ENCODE results near the gene OR2AT4. TPM values are rescaled to one million over a fixed set of nuclear protein-coding genes. Genes with fewer than 3 reads are reported as not detected.

The OR2AT4 gene
- total and polyA plus RNA-seq, 2 experiments from 2014 or later, result not detected

DNA sequence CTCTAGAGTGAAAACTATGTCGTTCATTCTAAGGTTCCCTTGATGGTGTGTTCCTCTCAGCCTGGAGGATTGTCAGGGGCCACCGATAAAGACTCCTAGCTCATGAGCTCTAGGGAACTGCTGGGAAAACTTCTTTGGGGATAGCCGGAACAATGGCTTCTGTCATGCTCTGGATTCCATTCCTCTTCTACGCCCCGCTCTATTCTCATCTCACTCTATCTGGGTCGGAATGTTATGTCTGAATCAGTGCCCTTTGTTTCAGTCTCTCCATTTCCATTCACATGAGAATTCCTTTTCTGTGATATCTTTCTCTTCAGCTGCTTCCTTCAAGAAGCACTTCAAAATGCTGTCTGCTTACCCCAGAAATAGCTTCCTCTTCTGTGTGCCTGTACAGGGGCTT, 37.3 kb upstream of the OR2AT4 start:
- Histone ChIP-seq H3K36me3 (no peaks in the 10 kb centered on the region), H3K27ac (no peak overlapping the region), H3K4me3 (no peak overlapping the region), H3K27me3 (peaks cover 5% of the 10 kb centered on the region), H3K9me3 (ENCODE audit: low read depth) (no peaks in the 10 kb centered on the region), H3K4me1 (ENCODE audit: low read depth) (no peaks in the 10 kb centered on the region)
- TF ChIP-seq, protein P1, sequence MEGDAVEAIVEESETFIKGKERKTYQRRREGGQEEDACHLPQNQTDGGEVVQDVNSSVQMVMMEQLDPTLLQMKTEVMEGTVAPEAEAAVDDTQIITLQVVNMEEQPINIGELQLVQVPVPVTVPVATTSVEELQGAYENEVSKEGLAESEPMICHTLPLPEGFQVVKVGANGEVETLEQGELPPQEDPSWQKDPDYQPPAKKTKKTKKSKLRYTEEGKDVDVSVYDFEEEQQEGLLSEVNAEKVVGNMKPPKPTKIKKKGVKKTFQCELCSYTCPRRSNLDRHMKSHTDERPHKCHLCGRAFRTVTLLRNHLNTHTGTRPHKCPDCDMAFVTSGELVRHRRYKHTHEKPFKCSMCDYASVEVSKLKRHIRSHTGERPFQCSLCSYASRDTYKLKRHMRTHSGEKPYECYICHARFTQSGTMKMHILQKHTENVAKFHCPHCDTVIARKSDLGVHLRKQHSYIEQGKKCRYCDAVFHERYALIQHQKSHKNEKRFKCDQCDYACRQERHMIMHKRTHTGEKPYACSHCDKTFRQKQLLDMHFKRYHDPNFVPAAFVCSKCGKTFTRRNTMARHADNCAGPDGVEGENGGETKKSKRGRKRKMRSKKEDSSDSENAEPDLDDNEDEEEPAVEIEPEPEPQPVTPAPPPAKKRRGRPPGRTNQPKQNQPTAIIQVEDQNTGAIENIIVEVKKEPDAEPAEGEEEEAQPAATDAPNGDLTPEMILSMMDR (IDR thresholded peaks at IDR 0.05; ENCODE audit: low read depth, low read length), result no peak
- no peak for DNase-seq (ENCODE audit: low read depth in 1 of 2, low spot score in 1 of 2)

DNA sequence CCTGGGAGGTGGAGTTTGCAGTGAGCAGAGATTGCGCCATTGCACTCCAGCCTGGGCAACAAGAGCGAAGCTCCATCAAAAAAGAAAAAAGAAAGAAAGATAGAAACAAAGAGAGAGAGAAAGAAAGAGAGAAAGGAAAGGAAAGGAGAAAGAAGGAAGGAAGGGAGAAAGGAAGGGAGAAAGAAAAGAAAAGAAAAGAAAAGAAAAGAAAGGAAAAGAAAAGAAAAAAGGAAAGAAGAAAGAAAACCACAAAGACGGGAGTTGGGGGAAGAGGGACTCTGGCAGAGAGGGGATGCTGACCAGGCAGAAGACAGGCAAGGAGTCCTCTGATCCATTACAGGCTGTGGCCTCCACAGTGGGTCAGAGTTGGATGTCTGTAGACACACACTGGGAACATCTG, 35.4 kb upstream of the OR2AT4 start:
- H3K4me3 ChIP-seq, result no peak overlapping the region
- no peak overlapping the region for H3K27ac ChIP-seq
- no peaks in the 10 kb centered on the region for H3K4me1 ChIP-seq (ENCODE audit: low read depth)
- no peaks in the 10 kb centered on the region for H3K9me3 ChIP-seq (ENCODE audit: low read depth)
- H3K27me3 ChIP-seq, result peaks cover 4% of the 10 kb centered on the region
- no peak for DNase-seq (ENCODE audit: low read depth in 1 of 2, low spot score in 1 of 2)
- TF ChIP-seq, protein P1 (IDR thresholded peaks at IDR 0.05; ENCODE audit: low read depth, low read length), result no peak
- H3K36me3 ChIP-seq, result no peaks in the 10 kb centered on the region

DNA sequence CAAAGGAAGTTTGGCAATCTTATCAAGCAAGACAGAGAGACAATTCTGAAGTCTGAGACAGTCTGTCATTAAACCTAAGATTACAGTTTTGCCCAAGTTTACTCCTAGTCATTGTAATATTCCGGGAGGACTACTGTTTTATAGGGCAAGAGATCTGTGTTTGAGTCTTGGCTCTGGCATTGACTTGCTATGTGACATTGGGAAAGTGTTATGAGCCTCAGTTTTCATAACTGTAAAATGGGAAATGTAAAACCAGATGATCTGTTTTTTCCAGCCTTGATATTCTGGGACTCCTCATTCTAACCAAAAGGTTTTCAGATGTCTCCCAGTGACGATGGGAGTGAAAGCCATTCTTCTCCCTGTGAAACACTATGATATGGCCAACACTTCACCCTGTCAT, 29.9 kb upstream of the OR2AT4 start:
- Histone ChIP-seq H3K4me3 (no peak overlapping the region), H3K4me1 (ENCODE audit: low read depth) (no peaks in the 10 kb centered on the region)
- DNase-seq (ENCODE audit: low read depth in 1 of 2, low spot score in 1 of 2), result no peak

DNA sequence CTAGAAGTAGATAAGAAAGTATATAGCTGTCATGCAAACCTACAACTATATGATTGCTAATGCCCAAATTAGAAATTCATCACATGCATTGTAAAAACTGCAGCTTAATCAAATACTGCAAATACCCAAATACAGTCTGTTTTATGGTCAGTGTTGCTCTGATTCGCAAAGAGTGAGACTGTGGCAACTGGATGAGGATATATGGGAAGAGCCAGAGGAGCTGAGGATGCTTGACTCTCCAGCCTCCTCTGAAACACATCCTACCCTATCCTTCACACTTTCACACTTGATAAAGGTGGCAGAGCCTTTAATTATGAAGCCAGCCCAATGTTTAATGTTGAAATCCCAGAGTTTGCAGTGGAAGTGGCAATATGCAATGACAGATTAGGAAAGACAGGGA, 21.9 kb upstream of the OR2AT4 start:
- DNase-seq (ENCODE audit: low read depth in 1 of 2, low spot score in 1 of 2), result no peak
- H3K27me3 ChIP-seq, result no peaks in the 10 kb centered on the region
- no peaks in the 10 kb centered on the region for H3K36me3 ChIP-seq
- no peak overlapping the region for H3K27ac ChIP-seq
- no peaks in the 10 kb centered on the region for H3K9me3 ChIP-seq (ENCODE audit: low read depth)
- H3K4me1 ChIP-seq (ENCODE audit: low read depth), result no peaks in the 10 kb centered on the region
- no peak overlapping the region for H3K4me3 ChIP-seq
- TF ChIP-seq, protein P1 (IDR thresholded peaks at IDR 0.05; ENCODE audit: low read depth, low read length), result no peak

More for the DNA sequence above, 29.9 kb upstream of the OR2AT4 start:
- no peaks in the 10 kb centered on the region for H3K27me3 ChIP-seq
- H3K36me3 ChIP-seq, result no peaks in the 10 kb centered on the region
- no peak overlapping the region for H3K27ac ChIP-seq
- no peaks in the 10 kb centered on the region for H3K9me3 ChIP-seq (ENCODE audit: low read depth)
- TF ChIP-seq, protein P1 (IDR thresholded peaks at IDR 0.05; ENCODE audit: low read depth, low read length), result no peak

DNA sequence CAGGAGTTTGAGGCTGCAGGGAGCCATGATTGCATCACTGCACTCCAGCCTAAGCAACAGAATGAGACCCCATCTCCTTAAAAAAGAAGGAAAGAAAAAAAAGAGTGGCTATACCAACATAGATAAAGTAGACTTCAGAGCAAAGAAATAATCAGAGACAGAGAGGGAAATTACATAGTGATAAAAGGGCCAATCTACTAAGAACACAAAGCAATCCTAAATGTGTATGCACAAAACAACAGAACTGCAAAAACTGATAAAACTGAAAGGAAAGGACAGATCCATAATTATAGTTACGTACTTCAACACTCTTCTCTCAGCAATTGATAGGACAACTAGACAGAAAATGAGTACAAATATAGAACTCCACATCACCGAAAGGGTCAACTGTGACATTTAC, 17.8 kb upstream of the OR2AT4 start:
- no peaks in the 10 kb centered on the region for H3K4me1 ChIP-seq (ENCODE audit: low read depth)
- no peaks in the 10 kb centered on the region for H3K36me3 ChIP-seq
- no peak overlapping the region for H3K27ac ChIP-seq
- TF ChIP-seq, protein P1 (IDR thresholded peaks at IDR 0.05; ENCODE audit: low read depth, low read length), result no peak
- H3K27me3 ChIP-seq, result no peaks in the 10 kb centered on the region
- H3K4me3 ChIP-seq, result no peak overlapping the region
- DNase-seq (ENCODE audit: low read depth in 1 of 2, low spot score in 1 of 2), result no peak
- no peaks in the 10 kb centered on the region for H3K9me3 ChIP-seq (ENCODE audit: low read depth)

DNA sequence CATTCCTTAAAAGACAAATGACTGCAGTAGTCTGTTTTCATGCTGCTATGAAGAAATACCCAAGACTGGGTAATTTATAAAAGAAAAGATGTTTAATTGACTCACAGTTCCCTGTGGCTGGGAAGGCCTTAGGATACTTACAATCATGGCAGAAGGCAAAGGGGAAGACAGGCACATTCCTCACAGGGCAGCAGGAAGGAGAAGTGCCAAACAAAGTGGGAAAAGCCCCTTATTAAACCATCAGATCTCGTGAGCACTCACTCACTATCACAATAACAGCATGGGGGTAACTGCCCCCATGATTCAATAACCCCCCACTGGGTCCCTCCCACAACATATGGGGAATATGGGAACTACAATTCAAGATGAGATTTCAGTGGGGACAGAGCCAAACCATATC, 16.4 kb upstream of the OR2AT4 start:
- Histone ChIP-seq H3K27ac (no peak overlapping the region), H3K4me1 (ENCODE audit: low read depth) (no peaks in the 10 kb centered on the region), H3K9me3 (ENCODE audit: low read depth) (no peaks in the 10 kb centered on the region), H3K36me3 (no peaks in the 10 kb centered on the region), H3K4me3 (no peak overlapping the region), H3K27me3 (no peaks in the 10 kb centered on the region)
- TF ChIP-seq, protein P1 (IDR thresholded peaks at IDR 0.05; ENCODE audit: low read depth, low read length), result no peak
- no peak for DNase-seq (ENCODE audit: low read depth in 1 of 2, low spot score in 1 of 2)
